GM23248 (cell line): ENCODE results near the gene FBLN2. TPM values are rescaled to one million over a fixed set of nuclear protein-coding genes. Genes with fewer than 3 reads are reported as not detected.

ENCODE experiments used
- DNase-seq: peaks from one replicate; pipeline ENCODE4 v3.0.0-alpha.2; 2015
- H2AFZ ChIP-seq: fragments of 200-600 bp; sonication (generic); 2 replicates; pipeline ENCODE4 v1.6.1; 2016; ENCODE audit warnings: antibody characterized with exemption
- H3F3A ChIP-seq: fragments of 200-600 bp; sonication (generic); 2 replicates; pipeline ENCODE4 v1.6.1; 2016; ENCODE audit warnings: mild to moderate bottlenecking, antibody characterized with exemption, mixed run types; ENCODE audit not compliant: insufficient read depth
- H3K27ac ChIP-seq: fragments of 200-600 bp; sonication (generic); 2 replicates; pipeline ENCODE4 v1.5.1; 2016; ENCODE audit warnings: mild to moderate bottlenecking
- H3K27me3 ChIP-seq: fragments of 200-600 bp; sonication (generic); replicated peaks from 2 replicates; pipeline ENCODE4 v1.6.1; 2016; ENCODE audit warnings: mild to moderate bottlenecking; ENCODE audit not compliant: insufficient read depth
- H3K36me3 ChIP-seq: fragments of 200-600 bp; sonication (generic); 2 replicates; pipeline ENCODE4 v1.6.1; 2016; ENCODE audit warnings: low read depth, mild to moderate bottlenecking
- H3K4me1 ChIP-seq: fragments of 200-600 bp; sonication (generic); 2 replicates; pipeline ENCODE4 v1.6.1; 2016; ENCODE audit warnings: mild to moderate bottlenecking; ENCODE audit not compliant: insufficient read depth
- H3K4me2 ChIP-seq: fragments of 200-600 bp; sonication (generic); one replicate; pipeline ENCODE4 v1.6.1; 2016; ENCODE audit warnings: mild to moderate bottlenecking; ENCODE audit not compliant: unreplicated experiment
- H3K4me3 ChIP-seq: fragments of 200-600 bp; sonication (generic); 2 replicates; pipeline ENCODE4 v1.5.1; 2016; ENCODE audit warnings: mild to moderate bottlenecking
- H3K79me2 ChIP-seq: fragments of 200-600 bp; sonication (generic); 2 replicates; pipeline ENCODE4 v1.6.1; 2016; ENCODE audit warnings: mild to moderate bottlenecking; ENCODE audit not compliant: insufficient read depth
- H3K9ac ChIP-seq: fragments of 200-600 bp; sonication (generic); 2 replicates; pipeline ENCODE4 v1.6.1; 2016; ENCODE audit warnings: mild to moderate bottlenecking
- H3K9me2 ChIP-seq: fragments of 200-600 bp; sonication (generic); 2 replicates; pipeline ENCODE4 v1.6.1; 2016; ENCODE audit warnings: mixed run types, mild to moderate bottlenecking, moderate library complexity; ENCODE audit not compliant: insufficient read depth
- H3K9me3 ChIP-seq: fragments of 200-600 bp; sonication (generic); one replicate; pipeline ENCODE4 v1.6.1; 2017; ENCODE audit warnings: low read depth
- H4K20me1 ChIP-seq: fragments of 200-600 bp; sonication (generic); 2 replicates; pipeline ENCODE4 v1.6.0; 2016; ENCODE audit not compliant: insufficient read depth
- EZH2 ChIP-seq: fragments of 200-600 bp; sonication (generic); IDR thresholded peaks from 2 replicates; pipeline ENCODE4 v1.6.1; 2018; ENCODE audit warnings: antibody characterized with exemption, mild to moderate bottlenecking; ENCODE audit not compliant: insufficient read depth, poor library complexity, severe bottlenecking
- EZH2phosphoT487 ChIP-seq: fragments of 200-600 bp; sonication (generic); IDR thresholded peaks from 2 replicates; pipeline ENCODE4 v1.6.1; 2018; ENCODE audit warnings: antibody characterized with exemption, moderate library complexity, mild to moderate bottlenecking, low read depth; ENCODE audit not compliant: insufficient read depth
- WGBS, 2 experiments: methylation state at CpG; one replicate each; pipeline ENCODE4 v1.1.6; 2015 to 2017; ENCODE audit warnings: low lambda C conversion rate in 2 of 2, low coverage in 1 of 2; ENCODE audit errors: missing lambda C conversion rate in 2 of 2; 5-methylcytosine and 5-hydroxymethylcytosine counted together
- in situ Hi-C: fragments of 300-500 bp; cut with MboI; formaldehyde crosslinking; loops from 2 replicates; pipeline ENCODE4 v1.15.0; 2020
- polyA plus RNA-seq: library from polyadenylated mRNA; unstranded; fragments of >200 nt; fragmentation: Nextera tagmentation; extraction: Ambion mirVana; gene quantifications from 2 replicates; pipeline ENCODE4 v1.2.1, GENCODE V29; 2016
- total RNA-seq: library from RNA; depleted of rRNA; stranded (reverse); fragments of >200 nt; shearing (Covaris generic); gene quantifications from 2 replicates; pipeline ENCODE4 v1.2.3, GENCODE V29; 2014

The FBLN2 gene
- total and polyA plus RNA-seq, 2 experiments from 2014 or later = 447 to 636 TPM

DNA sequence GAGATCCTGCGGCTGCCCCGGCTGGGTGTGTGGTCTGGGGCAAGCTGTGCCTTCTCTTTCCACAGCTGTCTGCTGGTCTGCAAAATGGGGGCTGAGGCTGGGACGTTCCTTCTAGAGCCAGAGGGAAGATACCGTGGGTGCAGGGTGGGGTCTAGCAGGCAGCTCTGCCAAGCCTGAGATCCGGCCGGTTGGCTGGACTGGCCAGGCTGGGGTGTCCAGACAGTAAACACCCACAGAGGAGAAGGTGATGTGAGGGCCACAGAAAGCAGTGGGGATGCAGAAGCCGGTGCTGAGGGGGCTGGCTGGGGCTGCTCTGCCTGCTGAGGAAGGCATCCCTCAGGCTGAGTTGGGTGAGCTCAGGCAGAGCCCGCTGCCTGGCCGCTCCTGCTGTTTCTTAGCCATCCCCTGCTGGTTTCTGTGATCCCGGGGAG, 46.1 kb downstream of the FBLN2 start:
- in situ Hi-C loops = no loop called here
- no peaks in the 10 kb centered on the region for H3K9me2 ChIP-seq
- peaks cover 26% of the 10 kb centered on the region for H3K4me1 ChIP-seq
- no peak for DNase-seq
- no peaks in the 10 kb centered on the region for H3K9me3 ChIP-seq
- H3K4me2 ChIP-seq = no peak overlapping the region
- 60 to 62% methylated on average over 10 of the region's 10 CpGs for WGBS, 2 experiments
- H2AFZ ChIP-seq = no peak overlapping the region
- no peak overlapping the region for H3K27ac ChIP-seq
- H4K20me1 ChIP-seq = no peaks in the 10 kb centered on the region
- peaks cover 13% of the 10 kb centered on the region for H3F3A ChIP-seq
- H3K79me2 ChIP-seq = peaks cover 64% of the 10 kb centered on the region
- H3K36me3 ChIP-seq = no peaks in the 10 kb centered on the region
- no peak overlapping the region for H3K4me3 ChIP-seq
- no peak overlapping the region for H3K9ac ChIP-seq
- H3K27me3 ChIP-seq = no peaks in the 10 kb centered on the region
- no peak for TF ChIP-seq EZH2phosphoT487
- TF ChIP-seq EZH2 = no peak

DNA sequence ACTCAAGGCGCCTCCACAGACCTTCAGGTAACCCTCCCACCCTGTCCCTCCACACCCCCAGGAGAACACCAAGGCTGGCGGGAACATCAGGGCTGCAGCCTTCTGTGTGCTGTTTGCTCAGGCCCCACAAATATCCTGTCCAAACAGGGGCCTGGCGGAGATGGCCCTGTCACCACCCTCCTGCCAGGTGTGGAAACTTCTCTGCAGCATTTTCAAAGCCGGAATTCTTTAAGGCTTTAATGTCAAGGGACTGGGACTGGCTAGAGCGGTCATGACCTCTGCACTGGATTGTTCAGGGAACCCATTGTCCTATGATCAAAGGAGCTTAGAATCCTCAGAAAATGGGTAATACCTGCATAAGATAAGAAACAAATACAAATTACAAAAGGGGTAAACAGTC, 46.6 kb downstream of the FBLN2 start:
- Histone ChIP-seq H3F3A (peaks cover 18% of the 10 kb centered on the region), H3K79me2 (peaks cover 64% of the 10 kb centered on the region), H3K9me3 (no peaks in the 10 kb centered on the region), H3K9ac (no peak overlapping the region), H2AFZ (no peak overlapping the region), H4K20me1 (no peaks in the 10 kb centered on the region), H3K36me3 (no peaks in the 10 kb centered on the region), H3K4me3 (no peak overlapping the region), H3K27me3 (no peaks in the 10 kb centered on the region), H3K4me1 (peaks cover 25% of the 10 kb centered on the region), H3K4me2 (no peak overlapping the region), H3K9me2 (no peaks in the 10 kb centered on the region), H3K27ac (no peak overlapping the region)
- DNase-seq = no peak
- TF ChIP-seq EZH2 (no peak), EZH2phosphoT487 (no peak)
- 90 to 95% methylated on average over 5 of the region's 5 CpGs for WGBS, 2 experiments
- in situ Hi-C loops = no loop called here

DNA sequence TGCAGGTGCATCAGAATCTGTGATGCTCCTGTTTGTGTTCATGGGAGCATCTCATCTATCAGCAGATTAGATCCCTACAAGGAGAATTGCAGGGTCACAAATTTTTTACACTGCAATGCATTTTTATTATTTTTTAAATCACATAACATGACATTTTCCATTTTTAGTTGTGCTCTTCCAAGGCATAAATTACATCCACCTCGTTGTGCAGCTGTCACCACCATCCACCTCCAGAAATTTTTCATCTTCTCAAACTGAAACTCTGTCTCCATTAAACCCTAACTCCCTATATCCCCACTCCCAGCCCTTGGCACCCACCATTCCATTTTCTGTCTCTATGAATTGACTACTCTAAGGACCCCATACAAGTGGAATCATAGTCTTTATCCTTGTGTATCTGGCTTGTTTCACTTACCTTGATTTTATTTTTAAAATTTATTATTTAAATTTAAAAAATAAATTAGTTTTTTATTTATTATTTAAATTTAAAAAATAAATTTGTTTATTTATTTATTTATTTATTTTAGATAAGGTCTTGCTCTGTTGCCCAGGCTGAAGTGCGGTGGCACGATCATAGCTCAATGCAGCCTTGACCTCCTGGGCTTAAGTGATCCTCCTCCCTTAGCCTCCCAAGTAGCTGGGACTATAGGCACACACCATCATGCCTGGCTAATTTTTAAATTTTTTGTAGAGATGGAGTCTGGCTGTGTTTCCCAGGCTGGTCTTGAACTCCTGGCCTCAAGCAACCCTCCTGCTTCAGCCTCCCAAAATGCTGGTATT, 47.7 kb downstream of the FBLN2 start:
- no peak overlapping the region for H2AFZ ChIP-seq
- no peak overlapping the region for H3K27ac ChIP-seq
- no peak overlapping the region for H3K4me3 ChIP-seq
- H3K36me3 ChIP-seq = no peaks in the 10 kb centered on the region
- no peak for DNase-seq
- H3F3A ChIP-seq = peaks cover 18% of the 10 kb centered on the region
- no peak overlapping the region for H3K4me2 ChIP-seq
- H3K27me3 ChIP-seq = no peaks in the 10 kb centered on the region
- no peaks in the 10 kb centered on the region for H4K20me1 ChIP-seq
- WGBS, 2 experiments = 97 to 98% methylated on average over 3 of the region's 3 CpGs
- no peaks in the 10 kb centered on the region for H3K9me3 ChIP-seq
- H3K79me2 ChIP-seq = peaks cover 67% of the 10 kb centered on the region
- TF ChIP-seq EZH2 (no peak), EZH2phosphoT487 (no peak)
- H3K4me1 ChIP-seq = peaks cover 25% of the 10 kb centered on the region
- no peaks in the 10 kb centered on the region for H3K9me2 ChIP-seq
- H3K9ac ChIP-seq = no peak overlapping the region
- in situ Hi-C loops = no loop called here

DNA sequence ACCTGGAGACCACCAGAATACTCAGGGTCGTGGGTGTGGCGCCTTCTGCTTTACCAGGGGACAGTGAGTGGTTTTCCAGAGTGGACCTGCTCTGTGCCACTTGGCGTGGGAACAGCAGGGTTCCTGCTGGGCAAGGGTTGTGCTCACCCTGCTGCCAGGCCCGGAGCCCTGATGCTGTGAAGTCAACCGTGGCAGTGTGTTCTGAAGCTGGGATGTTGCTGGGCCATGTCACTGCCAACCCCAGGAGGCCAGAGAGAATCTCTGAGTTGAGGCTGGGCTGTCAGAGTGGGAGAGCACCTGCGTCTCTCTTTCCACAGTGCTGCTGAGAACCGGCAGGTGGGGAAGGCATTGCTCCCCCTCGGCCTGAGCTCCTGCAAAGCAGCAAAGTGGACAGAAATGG, 48.7 kb downstream of the FBLN2 start:
- H3K79me2 ChIP-seq = peaks cover 68% of the 10 kb centered on the region
- H3K4me2 ChIP-seq = no peak overlapping the region
- TF ChIP-seq EZH2 = no peak
- TF ChIP-seq EZH2phosphoT487 = no peak
- H2AFZ ChIP-seq = no peak overlapping the region
- no peaks in the 10 kb centered on the region for H3K9me3 ChIP-seq
- H3K4me1 ChIP-seq = peaks cover 26% of the 10 kb centered on the region
- DNase-seq = no peak
- 75 to 79% methylated on average over 8 of the region's 8 CpGs for WGBS, 2 experiments
- H3K36me3 ChIP-seq = no peaks in the 10 kb centered on the region
- H3K9ac ChIP-seq = no peak overlapping the region
- no peak overlapping the region for H3K4me3 ChIP-seq
- H3K9me2 ChIP-seq = no peaks in the 10 kb centered on the region
- no peaks in the 10 kb centered on the region for H4K20me1 ChIP-seq
- in situ Hi-C loops = no loop called here
- H3K27ac ChIP-seq = no peak overlapping the region
- no peaks in the 10 kb centered on the region for H3K27me3 ChIP-seq
- peaks cover 27% of the 10 kb centered on the region for H3F3A ChIP-seq
